ENCODE results near the gene MRPS10. TPM values are rescaled to one million over a fixed set of nuclear protein-coding genes. Genes with fewer than 3 reads are reported as not detected.

MRPS10 gene
- total and polyA plus RNA-seq, 10 of the 15 experiments (the other 5 are each of a cell fraction or from before 2014, with no cell fraction given) = 28.5 to 83.3 (median 52.8) TPM

- H3K27ac ChIP-seq (ENCODE audit: control insufficient read depth, insufficient read depth) = no peak overlapping the region
- intact Hi-C loops (cut with micrococcal nuclease; ENCODE audit: unreplicated experiment) = no loop called here
- DNase-seq (ENCODE audit: low read depth, low spot score) = no peak
- ATAC-seq = no peak
- FAIRE-seq = no peak
- peaks cover under 1% of the 10 kb centered on the region; the same call in 1 of the 2 replicates for H3K4me1 ChIP-seq (ENCODE audit: control insufficient read depth, insufficient read depth, low read length)
- peaks cover 11% of the 10 kb centered on the region for H3K79me2 ChIP-seq (ENCODE audit: control insufficient read depth, insufficient read depth, low read length)
- no peaks in the 10 kb centered on the region for H3K27me3 ChIP-seq (replicated peaks in 1 of 2; ENCODE audit: control insufficient read depth in 2 of 2, insufficient read depth in 2 of 2, low read length in 1 of 2)
- ChIA-PET RAD21 (ENCODE audit: unreplicated experiment) (no interaction called here), CTCF (interaction anchor here (0.8 kb wide), 1 partner anchor 326 kb away, joined by 3 read pairs; no protein-coding TSS in a partner anchor), SMC1A (ENCODE audit: uncharacterized antibody, unreplicated experiment) (interaction anchor here (1.5 kb wide), 1 partner anchor 284 kb away, joined by 3 read pairs; no protein-coding TSS in a partner anchor), POLR2A (interaction anchor here (1.6 kb wide), 1 partner anchor 29 kb away, joined by 3 read pairs; no protein-coding TSS in a partner anchor)
- in situ Hi-C loops (cut with MboI) = no loop called here
- 78% methylated on average over 4 of the region's 4 CpGs for WGBS (ENCODE audit: insufficient coverage, insufficient replicate concordance, low lambda C conversion rate, missing lambda C conversion rate)
- BruUV-seq (replicated peaks) = no TSS peak
- no peaks in the 10 kb centered on the region for H3K9me3 ChIP-seq (replicated peaks; ENCODE audit: control insufficient read depth, insufficient read depth, low read length)
- TF ChIP-seq MEF2A (IDR thresholded peaks at IDR 0.05; ENCODE audit: insufficient read depth, low read depth, low read length) (no peak), FOXK2 (IDR thresholded peaks at IDR 0.05) (no peak), JUND (IDR thresholded peaks at IDR 0.05; ENCODE audit: low read depth, low read length) (no peak), ATF7 (IDR thresholded peaks at IDR 0.05; ENCODE audit: low read depth) (no peak), ETV6 (conservative IDR thresholded peaks at IDR 0.05 in 1 of 2, IDR thresholded peaks at IDR 0.05 in 1 of 2; ENCODE audit: borderline replicate concordance in 1 of 2, low read depth in 1 of 2) (no peak), ZNF384 (IDR thresholded peaks at IDR 0.05; ENCODE audit: borderline replicate concordance, low read depth, low read length) (no peak), SRF (IDR thresholded peaks at IDR 0.05; ENCODE audit: low read depth in 2 of 2, low read length in 2 of 2) (no peak), POU2F2 (IDR thresholded peaks at IDR 0.05; ENCODE audit: borderline replicate concordance, low read depth, low read length) (no peak)
- TF ChIP-seq, protein P1, sequence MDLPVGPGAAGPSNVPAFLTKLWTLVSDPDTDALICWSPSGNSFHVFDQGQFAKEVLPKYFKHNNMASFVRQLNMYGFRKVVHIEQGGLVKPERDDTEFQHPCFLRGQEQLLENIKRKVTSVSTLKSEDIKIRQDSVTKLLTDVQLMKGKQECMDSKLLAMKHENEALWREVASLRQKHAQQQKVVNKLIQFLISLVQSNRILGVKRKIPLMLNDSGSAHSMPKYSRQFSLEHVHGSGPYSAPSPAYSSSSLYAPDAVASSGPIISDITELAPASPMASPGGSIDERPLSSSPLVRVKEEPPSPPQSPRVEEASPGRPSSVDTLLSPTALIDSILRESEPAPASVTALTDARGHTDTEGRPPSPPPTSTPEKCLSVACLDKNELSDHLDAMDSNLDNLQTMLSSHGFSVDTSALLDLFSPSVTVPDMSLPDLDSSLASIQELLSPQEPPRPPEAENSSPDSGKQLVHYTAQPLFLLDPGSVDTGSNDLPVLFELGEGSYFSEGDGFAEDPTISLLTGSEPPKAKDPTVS (IDR thresholded peaks at IDR 0.05; ENCODE audit: low read depth, low read length) = no peak
- TF ChIP-seq, protein P2, sequence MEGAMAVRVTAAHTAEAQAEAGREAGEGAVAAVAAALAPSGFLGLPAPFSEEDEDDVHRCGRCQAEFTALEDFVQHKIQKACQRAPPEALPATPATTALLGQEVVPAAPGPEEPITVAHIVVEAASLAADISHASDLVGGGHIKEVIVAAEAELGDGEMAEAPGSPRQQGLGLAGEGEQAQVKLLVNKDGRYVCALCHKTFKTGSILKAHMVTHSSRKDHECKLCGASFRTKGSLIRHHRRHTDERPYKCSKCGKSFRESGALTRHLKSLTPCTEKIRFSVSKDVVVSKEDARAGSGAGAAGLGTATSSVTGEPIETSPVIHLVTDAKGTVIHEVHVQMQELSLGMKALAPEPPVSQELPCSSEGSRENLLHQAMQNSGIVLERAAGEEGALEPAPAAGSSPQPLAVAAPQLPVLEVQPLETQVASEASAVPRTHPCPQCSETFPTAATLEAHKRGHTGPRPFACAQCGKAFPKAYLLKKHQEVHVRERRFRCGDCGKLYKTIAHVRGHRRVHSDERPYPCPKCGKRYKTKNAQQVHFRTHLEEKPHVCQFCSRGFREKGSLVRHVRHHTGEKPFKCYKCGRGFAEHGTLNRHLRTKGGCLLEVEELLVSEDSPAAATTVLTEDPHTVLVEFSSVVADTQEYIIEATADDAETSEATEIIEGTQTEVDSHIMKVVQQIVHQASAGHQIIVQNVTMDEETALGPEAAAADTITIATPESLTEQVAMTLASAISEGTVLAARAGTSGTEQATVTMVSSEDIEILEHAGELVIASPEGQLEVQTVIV (IDR thresholded peaks at IDR 0.05; ENCODE audit: borderline replicate concordance, partially characterized antibody) = no peak
- H3K36me3 ChIP-seq (ENCODE audit: control insufficient read depth in 2 of 2, insufficient read depth in 2 of 2, low read length in 1 of 2) = no peaks in the 10 kb centered on the region
- H2AFZ ChIP-seq (ENCODE audit: control insufficient read depth, low read depth, low read length) = no peak overlapping the region
- no peak overlapping the region for H3K9ac ChIP-seq (ENCODE audit: control insufficient read depth, insufficient read depth, low read length)
- H3K4me3 ChIP-seq = no peak overlapping the region
- no peaks in the 10 kb centered on the region for H4K20me1 ChIP-seq (ENCODE audit: control insufficient read depth, insufficient read depth)
- no peak overlapping the region for H3K4me2 ChIP-seq (ENCODE audit: control insufficient read depth, insufficient read depth)
These were observed 3.9 kb upstream of the MRPS10 start for GRCh38 chr6:42221546-42221945.

All from GM12878 (cell line).